NCI-H2171 treated with DMSO at 0.1 percent for 48 hours (cell line): ENCODE data around the gene FAP.

Experiments
- DNase-seq: peaks from one replicate; lab custom pipeline; 2025; lab: John Stamatoyannopoulos, UW

Gene FAP

GRCh38 chr2:162243294-162243693, at the start of gene FAP:
TSS of gene FAP (minus strand) at chr2:162243445. CDS start at chr2:162243327, 118 bp downstream.
- DNase-seq: no peak

GRCh38 chr2:162291748-162292147, 48.5 kb upstream of the FAP start:
- DNase-seq: no peak

DNA sequence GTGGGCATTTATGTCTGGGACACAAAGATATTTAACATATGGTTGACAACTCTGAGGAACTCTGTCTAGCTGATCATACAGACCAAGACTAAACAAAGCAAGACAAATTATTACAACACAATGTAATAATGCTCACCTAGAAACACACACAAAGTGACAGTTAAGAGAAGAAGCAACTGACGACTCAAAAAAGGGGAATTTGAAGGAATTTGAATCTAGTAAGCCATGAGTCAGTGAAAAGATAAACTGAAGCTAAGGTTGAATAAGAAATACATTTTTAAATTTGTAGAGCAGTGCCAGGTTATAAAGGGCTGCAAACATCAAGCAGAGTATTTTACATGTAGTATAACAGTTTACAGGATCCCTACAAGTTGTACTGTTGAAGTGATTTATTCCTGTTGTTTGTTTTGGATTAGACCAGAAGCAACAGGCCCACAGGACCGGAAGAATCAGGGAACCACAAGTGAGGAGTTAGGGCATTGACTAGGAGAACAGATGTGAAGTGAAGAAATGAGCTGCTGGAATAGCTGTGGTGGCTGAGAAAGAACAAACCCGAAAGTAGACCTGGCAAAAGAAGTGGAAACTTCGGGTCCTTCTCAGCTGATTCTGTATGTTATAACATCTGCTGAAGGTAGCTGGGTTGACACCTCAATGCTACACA, 39.6 kb upstream of the FAP start:
- DNase-seq: no peak

- no peak for DNase-seq
Observed at GRCh38 chr2:162280654-162281053, 37.4 kb upstream of the FAP start.

DNA sequence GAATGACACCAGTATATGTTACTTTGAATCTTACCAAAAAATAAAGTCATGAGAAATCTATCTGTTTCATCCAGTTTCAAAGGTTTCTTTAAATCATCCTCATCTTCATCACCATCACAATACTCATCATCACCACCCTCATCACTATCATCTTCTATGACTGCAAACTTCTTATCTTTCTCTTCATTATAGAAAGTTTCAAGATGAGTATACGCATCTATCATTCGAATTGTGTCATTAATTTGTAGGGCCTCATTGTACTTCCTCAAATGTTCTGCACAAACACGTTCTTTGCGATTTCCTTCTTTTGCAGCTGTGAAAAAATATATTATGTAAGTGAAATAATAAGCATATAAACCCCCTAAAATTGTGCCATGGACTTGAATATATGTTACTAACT, 34.1 kb upstream of the FAP start:
- no peak for DNase-seq

GRCh38 chr2:162267996-162268395, 24.8 kb upstream of the FAP start:
- no peak for DNase-seq

DNA sequence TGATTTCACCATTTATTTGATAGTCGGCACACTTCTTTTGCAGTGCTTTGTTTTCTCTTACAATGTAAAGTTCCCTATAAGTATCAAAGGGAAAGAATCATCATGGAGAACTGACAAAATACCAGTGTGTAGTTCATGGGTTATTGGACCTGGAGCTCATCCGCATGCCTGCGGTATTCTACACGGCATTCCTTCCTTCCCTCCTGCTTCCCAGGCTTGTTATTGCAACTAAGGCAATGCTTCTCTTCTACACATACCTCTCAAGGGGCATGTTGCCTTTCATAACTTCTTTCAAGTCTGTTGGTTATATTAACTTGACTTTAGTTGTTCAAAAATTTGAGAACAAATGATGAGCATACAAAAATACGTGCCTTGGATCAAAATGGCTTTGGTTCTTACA, 24.3 kb upstream of the FAP start:
- no peak for DNase-seq

GRCh38 chr2:162266460-162266760, 23.2 kb upstream of the FAP start:
- DNase-seq: no peak

GRCh38 chr2:162265666-162266459, 22.6 kb upstream of the FAP start:
- DNase-seq: no peak

DNA sequence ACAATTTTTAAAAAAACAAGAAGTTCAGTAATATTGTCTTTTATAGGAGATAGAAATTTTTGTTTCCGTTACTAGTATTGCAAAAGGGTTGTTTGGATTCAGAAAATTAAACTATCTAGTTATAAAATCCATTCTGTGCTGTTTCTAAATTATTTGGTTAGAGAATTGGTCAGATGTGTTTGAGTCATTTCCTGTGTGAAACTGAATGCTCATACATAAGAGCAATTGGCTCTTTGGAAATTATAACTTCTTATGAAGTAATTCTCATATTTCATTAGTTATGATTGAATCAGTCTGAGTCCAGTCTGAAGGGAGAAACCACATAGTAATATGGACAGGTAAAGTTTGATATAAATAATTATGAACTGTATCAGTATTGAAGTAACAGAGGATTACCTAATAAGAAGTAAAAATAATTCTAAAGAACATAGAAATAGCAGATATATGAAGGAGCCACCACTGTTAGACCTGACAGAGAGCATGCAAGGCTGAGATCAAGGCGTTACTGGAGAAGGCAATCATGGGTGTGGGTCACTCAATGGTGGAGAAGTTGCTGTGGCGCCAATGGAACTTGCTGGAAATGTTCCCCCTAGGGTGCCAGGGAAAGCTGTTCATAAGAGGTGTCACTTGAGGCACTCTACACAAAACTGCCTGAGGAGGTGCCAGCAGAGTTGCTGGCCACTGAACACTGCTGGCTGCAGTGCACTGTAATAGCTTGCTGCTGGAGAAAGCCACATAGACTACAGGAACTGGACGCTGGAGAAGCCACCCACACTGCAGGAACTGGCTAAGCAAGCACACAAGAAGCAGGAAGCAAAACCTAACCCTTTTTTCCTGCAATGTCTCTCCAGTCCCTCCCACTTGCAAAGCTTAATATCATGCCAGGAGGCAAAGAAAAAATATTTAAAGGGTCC, 18.0 kb upstream of the FAP start:
- no peak for DNase-seq

GRCh38 chr2:162258686-162259085, 15.4 kb upstream of the FAP start:
- DNase-seq: no peak

DNA sequence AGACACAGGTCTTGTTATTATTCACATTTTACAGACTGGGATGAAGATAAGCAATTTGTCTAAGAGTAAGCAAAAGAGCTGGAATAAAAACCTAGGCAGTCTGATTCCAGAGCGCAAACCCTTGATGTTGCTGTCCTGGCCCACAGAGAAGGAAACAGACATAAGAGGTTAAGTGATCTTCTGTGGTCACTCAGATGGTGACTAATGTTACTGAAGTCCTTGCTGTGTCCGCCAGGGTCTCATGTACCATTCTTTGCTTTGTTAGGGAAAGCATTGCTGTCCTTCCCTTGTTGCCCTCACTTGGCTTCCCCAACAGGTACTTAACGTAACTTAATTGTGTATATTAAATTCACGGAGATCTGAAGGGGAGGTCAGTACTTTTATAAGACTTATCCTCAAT, 14.9 kb upstream of the FAP start:
- no peak for DNase-seq

DNA sequence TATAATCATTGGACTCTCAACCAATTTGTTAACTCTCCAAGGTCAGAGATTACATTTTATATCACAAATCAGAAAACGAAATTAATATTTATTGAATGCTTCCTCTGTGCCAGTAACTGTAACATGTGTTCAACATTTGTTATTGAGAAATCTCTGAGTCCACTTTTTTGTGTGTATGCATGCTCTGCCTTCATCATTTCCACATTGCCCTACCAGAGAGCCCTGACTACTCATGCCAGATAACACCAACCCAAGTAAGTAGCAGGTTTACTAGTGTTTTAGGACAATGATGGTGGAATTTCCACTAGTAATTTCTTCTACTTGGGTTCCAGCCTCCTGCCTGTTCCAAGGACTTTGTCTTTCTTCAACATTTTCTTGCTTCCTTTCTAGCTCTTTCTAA, 14.2 kb upstream of the FAP start:
- DNase-seq: no peak

DNA sequence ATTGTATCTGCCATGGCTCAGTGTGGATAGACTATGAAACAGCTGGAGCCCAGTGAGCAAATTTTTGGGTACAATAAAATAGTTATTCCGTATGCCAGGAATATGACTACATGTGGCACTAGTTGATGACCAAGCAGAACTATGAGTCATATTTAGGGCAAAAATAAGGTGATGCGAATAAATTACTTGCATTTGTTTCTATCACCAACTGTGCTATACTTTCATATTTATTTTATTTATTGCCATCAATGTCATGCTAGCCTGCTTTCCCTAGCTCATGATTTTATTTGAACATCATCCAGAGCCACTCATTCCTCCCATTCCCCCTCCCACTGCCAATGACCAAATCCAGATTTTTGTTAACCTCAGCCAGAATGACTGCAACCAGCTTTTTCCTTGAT, 13.3 kb upstream of the FAP start:
- DNase-seq: no peak

- no peak for DNase-seq
Observed at GRCh38 chr2:162254236-162254871, 11.1 kb upstream of the FAP start.

GRCh38 chr2:162253435-162253834, 10.2 kb upstream of the FAP start:
- no peak for DNase-seq

DNA sequence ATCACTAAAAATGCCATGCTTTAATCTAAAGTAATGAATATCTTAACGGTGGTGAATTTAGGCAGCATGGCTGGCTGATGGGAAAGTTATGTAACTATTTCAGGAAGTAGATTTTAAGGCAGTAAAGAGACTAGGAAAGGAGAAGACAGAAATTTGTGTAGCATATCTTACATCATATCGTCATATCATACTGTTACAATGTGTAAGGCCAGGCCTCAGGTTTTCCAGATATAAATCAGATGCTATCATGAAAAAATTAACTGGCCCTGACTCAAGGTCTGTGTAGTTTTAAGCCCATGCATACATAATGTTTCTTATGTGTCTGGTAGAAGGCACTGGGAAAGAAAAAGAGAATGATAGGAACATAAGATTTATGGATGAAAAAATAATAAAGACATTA, 8.9 kb upstream of the FAP start:
- no peak for DNase-seq

- DNase-seq: no peak
Observed at GRCh38 chr2:162245781-162246180, 2.5 kb upstream of the FAP start.

DNA sequence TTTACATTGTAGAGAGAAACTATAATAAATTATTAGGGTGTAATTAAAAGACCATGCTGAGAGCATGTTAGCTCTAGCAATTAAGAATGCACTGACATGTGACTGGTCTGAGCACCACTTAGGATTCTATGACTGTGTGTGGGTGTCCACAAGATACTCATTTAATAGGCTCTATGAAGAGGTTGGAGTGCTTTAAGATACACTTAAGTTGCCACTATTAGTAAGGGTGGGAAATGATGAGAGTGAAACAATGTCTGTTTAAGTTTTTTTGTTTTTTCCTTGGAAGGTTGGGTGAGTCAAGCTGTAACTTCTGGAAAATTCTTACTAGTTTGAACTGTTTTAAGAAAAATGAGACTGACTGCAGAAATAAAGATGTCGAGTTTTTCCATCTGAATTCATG, 1.8 kb upstream of the FAP start:
- no peak for DNase-seq

- no peak for DNase-seq
Observed at GRCh38 chr2:162244541-162245031, 1.3 kb upstream of the FAP start.

- DNase-seq: no peak
Observed at GRCh38 chr2:162243715-162244114, 470 bp upstream of the FAP start.

DNA sequence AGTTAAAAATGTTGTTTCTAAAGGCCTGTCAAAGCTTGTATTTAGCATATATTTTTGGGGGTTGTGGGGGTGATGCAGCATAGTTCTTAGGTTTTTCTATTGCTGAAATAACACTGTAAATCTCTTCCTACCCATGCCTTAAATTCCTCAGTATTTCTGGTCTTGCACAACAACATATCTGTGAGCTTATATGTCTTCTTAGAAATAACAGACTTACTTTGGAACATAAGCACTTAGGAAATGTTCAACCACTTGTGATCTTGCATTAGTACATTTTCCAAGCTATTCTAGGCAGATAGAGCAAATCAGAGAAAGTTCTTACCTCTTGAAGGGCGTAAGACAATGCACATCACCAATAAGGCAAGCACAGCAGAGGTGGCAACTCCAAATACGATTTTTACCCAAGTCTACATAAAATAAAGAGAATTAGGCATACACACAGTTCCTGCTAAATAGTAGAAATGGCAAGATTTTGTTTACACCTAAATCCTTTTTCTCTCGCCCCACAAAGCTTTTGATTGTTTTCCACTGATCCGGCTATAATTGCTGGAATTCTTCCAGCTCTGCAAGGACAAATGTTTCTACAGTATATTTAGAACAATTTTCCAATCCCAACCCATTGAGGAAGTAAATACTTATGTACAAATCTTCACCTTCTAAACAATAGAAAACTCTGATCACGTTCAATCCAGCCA, 512 bp downstream of the FAP start:
- no peak for DNase-seq
